Measurements from ENCODE around the gene NKAIN4.
"Not testable (repeated sequence)": the region's sequence is repeated elsewhere in the genome, so short reads cannot be mapped to it uniquely, and the experiment has no call there.

The NKAIN4 gene

GRCh38 chr20:63254606-63255384 lies 532 bp upstream of the NKAIN4 start:
- DNase-seq: no peak

DNA sequence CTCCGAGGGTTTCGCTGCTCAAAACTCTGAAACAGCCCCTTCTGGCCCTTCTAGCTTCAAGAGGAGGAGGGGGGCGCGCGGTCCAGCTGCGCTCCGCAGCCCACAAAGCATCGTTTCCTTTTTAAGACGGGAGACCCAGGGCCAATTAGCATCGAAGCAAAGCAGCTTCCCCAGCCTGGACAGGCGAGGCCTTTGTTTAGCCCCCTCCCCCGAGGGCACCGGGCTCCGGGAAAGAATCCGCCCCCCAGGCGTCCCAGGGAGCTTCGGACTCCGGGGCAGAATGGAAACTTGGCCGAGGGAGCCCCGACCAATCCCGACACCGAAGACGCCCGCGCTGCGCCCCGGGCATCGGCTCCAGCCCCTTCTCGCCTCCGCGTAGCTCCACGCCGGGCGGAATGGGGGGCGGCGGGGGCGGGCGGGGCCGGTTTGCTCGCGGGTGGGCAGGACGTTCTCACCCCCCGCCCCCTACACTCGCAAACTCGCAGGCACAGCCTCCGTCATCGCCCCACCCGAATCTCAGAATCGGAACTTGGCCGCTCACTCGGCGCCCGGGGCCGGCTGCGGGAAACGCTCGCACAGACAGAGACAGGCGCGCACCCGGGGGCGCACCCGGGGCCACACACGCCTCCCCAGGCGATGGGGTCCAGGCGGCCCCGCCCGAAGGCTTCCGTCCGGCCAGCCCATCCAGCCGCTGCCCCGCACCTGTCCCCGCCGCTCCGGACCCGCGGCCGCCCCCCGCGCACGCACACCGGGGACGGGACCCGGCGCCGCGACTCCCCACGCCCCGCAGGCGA lies 628 bp downstream of the NKAIN4 start:
- DNase-seq: no peak

- no peak for DNase-seq
These were observed 1.2 kb downstream of the NKAIN4 start for GRCh38 chr20:63253065-63253437.

DNA sequence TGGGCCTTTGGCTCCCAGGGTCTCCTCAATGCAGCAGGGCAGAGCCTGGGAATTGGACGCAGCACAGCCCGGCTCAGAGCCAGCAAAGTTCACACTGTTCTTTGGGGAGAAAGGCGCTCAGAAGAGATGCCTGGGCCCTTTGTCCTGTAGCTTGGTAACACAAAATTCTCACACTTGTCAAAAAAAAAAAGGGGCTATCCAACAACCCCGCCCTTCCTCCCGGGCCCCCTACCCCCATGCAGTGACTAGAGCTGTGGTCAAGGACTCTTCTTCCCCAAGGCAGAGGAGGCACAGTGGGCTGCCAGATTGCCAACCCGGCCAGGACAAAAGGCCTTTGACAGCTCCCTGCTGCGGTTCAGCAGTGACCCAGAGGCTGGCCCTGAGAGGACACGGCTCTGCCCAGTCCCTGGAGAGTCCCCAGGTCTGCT lies 2.0 kb downstream of the NKAIN4 start:
- DNase-seq: no peak

DNA sequence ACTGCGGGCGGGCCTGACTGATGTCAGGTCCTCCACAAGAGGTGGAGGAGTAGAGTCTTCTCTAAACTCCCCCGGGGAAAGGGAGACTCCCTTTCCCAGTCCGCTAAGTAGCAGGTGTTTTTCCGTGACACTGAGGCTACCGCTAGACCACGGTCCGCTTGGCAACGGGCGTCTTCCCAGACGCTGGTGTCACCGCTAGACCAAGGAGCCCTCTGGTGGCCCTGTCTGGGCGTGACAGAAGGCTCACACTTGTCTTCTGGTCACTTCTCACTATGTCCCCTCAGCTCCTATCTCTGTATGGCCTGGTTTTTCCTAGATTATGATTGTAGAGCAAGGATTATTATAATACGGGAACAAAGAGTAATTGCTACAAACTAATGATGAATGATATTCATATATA lies 2.9 kb downstream of the NKAIN4 start:
- DNase-seq: not testable (repeated sequence)

DNA sequence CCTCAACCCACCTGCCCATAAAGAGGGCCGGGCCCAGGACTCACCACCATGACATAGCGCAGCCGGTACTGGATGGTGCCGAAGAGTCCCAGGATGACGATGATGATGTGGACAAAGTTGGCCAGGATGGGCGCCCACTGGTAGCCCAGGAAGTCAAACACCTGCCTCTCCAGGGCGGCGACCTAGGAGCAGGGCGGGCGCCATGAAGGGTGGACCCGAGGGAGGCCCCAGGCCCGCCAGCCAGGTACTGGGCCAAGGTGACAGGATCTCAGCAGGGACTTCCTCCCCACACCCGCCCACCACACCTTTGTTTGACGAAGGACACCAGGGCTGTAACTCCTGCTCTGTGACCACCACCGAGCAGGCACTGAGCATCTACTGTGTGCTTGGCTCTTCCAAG lies 4.4 kb downstream of the NKAIN4 start:
- no peak for DNase-seq

DNA sequence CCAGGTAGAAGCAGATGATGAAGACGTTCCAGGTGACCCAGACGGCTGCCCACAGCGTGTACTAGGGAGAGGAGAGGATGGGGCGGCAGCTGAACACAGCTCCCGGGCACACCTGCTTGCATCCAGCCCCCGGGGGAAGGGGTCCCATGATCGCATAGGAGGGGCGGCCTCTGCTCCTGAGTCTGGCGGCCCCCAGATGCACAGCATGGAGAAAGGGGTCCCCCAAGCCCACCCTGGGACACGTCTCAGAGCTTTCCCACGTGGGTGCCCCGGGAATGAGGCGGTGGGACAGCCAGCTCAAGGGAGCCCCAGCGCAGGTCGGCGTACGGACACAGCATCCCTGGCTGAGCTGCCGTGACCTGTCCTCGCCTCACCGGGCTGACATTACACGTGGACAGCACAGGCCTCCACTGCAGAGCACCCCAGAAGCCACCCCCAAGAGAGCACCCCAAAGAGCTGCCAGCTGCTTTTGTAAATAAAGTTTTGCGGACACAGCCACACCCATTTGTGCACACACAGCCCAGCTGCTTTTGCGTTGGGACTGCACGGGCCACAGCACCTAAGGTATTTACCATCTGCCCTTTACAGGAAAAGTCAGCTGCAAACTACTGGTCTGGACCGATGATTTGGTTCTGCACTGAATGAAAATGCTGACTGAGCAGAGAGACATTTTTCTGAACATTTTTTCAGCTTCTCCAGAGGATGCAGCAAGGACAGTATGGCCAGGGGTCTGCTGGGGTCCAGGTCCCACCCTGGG lies 5.2 kb downstream of the NKAIN4 start:
- DNase-seq: no peak

GRCh38 chr20:63247671-63248228 lies 6.5 kb downstream of the NKAIN4 start:
- DNase-seq: no peak

- peak; percentile 46 for DNase-seq
These were observed 7.6 kb downstream of the NKAIN4 start for GRCh38 chr20:63246490-63247288.

DNA sequence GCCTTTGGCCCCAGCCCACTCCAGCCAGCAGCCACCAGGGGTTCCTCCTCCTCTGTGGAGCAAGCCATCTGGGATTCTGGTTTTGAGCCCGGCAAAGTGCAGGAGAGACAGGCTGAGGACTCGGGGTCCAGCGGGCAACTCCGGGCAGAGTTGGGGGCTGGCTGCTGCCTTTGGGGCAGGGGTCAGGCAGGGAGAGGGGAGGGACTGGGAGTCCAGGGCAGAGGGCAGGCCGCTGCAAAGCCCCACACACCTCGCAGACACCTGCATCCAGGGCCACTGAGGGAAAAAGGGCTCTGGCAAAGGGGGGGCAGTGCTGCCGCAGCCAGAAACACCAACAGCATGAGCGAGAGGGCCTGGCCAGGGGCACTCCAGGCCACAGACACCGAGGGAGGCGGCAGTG lies 9.8 kb downstream of the NKAIN4 start:
- DNase-seq: no peak

- DNase-seq: no peak
These were observed 10.5 kb downstream of the NKAIN4 start for GRCh38 chr20:63243604-63244247.

DNA sequence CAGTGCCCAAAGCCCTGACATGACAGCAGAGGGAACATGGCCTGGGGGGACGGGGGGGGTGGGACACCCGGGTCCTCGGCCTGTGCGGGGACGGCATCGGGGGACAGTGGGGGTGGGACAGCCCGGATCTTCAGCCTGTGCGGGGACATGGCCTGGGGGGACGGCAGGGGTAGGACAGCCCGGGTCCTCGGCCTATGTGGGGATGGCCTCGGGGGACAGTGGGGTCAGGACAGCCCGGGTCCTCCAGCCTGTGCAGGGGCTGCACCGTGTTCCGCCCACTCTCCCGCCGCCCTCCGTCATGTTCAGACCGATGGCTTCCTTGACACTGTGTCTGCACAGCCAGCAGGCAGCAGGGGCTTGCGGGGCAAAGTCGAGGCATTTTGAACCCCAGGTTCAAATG lies 11.5 kb downstream of the NKAIN4 start:
- DNase-seq: no peak

- DNase-seq: peak; percentile 33
These were observed 13.0 kb downstream of the NKAIN4 start for GRCh38 chr20:63241272-63241671.

- DNase-seq: no peak
These were observed 14.3 kb downstream of the NKAIN4 start for GRCh38 chr20:63240004-63240403.

DNA sequence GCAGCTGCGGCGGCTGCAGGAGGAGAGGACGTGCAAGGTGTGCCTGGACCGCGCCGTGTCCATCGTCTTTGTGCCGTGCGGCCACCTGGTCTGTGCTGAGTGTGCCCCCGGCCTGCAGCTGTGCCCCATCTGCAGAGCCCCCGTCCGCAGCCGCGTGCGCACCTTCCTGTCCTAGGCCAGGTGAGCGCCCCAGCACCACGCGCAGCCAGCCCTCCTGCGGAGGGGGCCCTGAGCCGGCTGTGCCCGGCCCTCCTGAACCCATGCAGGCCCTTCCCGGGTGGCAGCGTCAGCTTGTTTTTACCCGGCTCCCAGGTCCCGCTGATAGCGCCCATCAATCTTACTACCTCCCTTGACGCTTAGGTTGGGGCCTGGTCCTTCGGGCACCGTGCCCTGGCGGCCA lies 14.8 kb downstream of the NKAIN4 start:
- no peak for DNase-seq

- no peak for DNase-seq
These were observed 15.6 kb downstream of the NKAIN4 start for GRCh38 chr20:63238514-63239125.

- no peak for DNase-seq
These were observed 16.2 kb downstream of the NKAIN4 start for GRCh38 chr20:63238031-63238430.

DNA sequence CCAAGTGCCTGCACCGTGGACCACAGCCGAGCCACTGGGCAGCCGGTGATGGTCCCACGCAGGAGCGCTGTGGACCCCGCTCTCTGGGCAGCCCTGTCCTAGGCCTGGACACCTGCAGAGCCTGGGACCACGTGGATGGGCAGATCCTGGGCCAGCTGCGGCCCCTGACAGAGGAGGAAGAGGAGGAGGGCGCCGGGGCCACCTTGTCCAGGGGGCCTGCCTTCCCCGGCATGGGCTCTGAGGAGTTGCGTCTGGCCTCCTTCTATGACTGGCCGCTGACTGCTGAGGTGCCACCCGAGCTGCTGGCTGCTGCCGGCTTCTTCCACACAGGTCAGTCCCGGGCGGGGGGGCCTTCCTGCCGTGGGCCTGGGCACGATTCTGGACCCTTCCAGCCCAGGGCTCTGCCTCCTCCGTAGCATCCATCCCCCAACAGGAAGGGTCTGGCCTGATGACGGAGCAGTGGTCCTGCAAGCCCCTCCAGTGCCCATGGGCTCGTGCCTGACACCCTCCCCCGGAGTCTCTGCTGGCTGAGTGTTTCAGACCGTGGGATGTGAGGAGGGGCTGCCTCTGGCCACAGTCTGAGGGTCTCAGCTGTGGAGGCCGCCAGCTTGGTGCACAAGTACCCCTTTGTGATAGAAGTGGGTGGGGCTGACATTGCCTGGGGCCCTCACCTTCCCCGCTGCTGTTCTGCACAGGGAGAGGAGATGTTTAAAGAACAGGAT lies 18.0 kb downstream of the NKAIN4 start:
- DNase-seq: no peak

DNA sequence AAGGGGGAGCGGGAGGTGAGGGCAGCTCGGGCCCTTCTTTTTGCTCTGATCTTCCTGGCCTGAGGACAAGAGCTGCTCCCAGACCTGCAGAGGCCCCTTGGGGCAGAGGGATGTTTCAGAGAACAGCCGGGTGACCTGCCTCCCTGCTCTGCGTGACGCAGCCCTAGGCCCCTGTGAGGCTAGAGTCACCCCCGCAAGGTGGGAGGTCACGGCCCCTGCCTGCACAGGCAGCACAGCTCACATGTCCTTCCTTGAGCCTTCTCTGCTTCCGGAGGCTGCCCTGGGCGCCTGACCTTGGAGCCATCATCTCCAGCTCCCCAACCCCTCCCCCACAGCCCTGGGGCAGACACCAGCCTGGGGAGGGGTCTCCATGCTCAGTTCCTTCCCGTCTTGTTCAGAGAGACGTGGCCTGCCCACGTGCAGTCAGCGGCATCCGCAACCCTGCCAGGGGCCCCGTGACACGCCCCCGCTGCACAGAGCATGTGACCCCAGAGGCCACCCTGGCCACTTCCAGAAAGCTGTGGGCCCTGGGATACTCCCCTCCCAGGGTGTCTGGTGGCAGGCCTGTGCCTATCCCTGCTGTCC lies 18.8 kb downstream of the NKAIN4 start, which contains the start of gene BIRC7:
Gene BIRC7 (plus strand): TSS at position 507 of the 585 bp plus-strand sequence. CDS start 192 bp downstream, outside the sequence.
- no peak for DNase-seq
